Measurements from ENCODE around the gene AMN.

- no peak for TF ChIP-seq CTCF (IDR thresholded peaks at IDR 0.05)
- TF ChIP-seq EZH2 (IDR thresholded peaks at IDR 0.05; ENCODE audit: borderline replicate concordance, insufficient read depth, low read depth, low read length, poor library complexity, severe bottlenecking) = no peak
Measured at GRCh38 chr14:102967506-102967795, 45.0 kb downstream of the AMN start.
